ENCODE measurements around the gene MANSC1. TPM values are rescaled to one million over a fixed set of nuclear protein-coding genes. Genes with fewer than 3 reads are reported as not detected.
"Not testable (repeated sequence)": the region's sequence is repeated elsewhere in the genome, so short reads cannot be mapped to it uniquely, and the experiment has no call there.

The MANSC1 gene
- total RNA-seq, 2 experiments from 2014 or later = 2.2 to 2.5 TPM

DNA sequence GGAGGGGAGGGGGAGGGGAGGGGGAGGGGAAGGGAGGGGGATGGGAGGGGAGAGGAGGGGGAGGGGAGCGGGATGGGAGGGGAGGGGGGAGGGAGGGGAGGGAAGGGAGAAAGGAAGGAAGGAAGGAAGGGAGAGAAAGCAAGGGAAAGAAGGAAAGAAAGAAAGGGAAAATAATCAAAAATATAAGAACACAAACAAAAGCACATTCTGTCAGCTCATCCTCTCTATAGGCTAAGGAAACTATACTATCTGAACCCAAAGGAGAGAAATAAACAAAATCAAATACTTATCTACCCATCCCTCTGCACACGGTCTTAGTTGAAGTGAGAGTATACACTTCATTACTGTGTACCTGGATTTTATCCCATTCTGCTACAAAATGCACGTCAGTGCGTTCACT is 26.9 kb downstream of the MANSC1 start:
- H3K4me1 Mint-ChIP-seq = peaks cover 8% of the 10 kb centered on the region

DNA sequence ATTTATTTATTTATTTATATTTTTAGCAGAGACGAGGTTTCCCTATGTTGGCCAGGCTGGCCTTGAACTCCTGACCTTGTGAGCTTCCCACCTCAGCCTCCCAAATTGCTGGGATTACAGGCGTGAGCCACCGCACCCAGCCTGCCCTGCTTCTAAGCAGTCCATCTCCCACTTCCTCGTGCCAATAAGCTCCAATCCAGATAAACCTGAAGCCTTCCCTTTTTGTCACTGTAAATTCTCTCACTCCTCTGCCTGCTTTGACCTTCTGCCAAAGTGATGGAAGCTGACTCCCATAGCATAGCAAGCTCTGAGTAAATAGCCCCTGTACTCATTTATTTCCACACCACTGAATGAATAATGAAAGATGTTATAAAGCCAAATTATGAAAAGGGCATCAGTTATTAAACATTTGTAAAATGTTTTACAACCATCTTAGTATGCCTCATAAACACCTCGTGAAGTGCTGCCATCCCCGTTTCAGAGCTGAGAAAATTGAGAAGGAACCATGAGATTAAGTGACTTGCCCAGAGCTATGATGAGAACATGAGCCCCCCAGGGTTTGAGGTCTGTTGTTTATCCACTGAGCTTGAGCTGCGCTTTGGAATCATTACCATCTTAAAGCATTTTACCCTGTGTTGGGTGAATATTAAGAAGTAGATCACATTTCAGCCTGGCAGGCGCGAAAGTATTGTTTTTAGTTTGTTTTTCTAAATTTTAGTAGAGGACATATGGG is 30.4 kb downstream of the MANSC1 start:
- intact Hi-C loops (cut with DNase I, micrococcal nuclease) = loop anchor here in 1 of 2 experiments (5.0 kb wide), 1 partner anchor 162 kb away; no protein-coding TSS in a partner anchor
- Mint-ChIP-seq H3K27ac (no peak overlapping the region), H3K4me1 (peaks cover 2% of the 10 kb centered on the region), H3K9me3 (ENCODE audit: low read depth) (no peaks in the 10 kb centered on the region), H3K4me3 (no peak overlapping the region), H3K27me3 (no peaks in the 10 kb centered on the region), H3K36me3 (ENCODE audit: low read depth) (no peaks in the 10 kb centered on the region)
- DNase-seq = no peak
- CTCF ChIA-PET = interaction anchor here (1.0 to 1.6 kb wide), 5 partner anchors 10 to 15 kb away, joined by 3 to 4 read pairs (median 3); no protein-coding TSS in a partner anchor
- ATAC-seq = no peak
- POLR2A ChIA-PET = no interaction called here

More for the DNA sequence above, 26.9 kb downstream of the MANSC1 start:
- Mint-ChIP-seq H3K4me3 (no peak overlapping the region), H3K27me3 (no peaks in the 10 kb centered on the region), H3K9me3 (ENCODE audit: low read depth) (no peaks in the 10 kb centered on the region), H3K36me3 (ENCODE audit: low read depth) (no peaks in the 10 kb centered on the region), H3K27ac (no peak overlapping the region)
- DNase-seq = no peak
- intact Hi-C loops (cut with DNase I, micrococcal nuclease) = no loop called here
- POLR2A ChIA-PET = no interaction called here
- CTCF ChIA-PET = interaction anchor here (0.6 to 1.1 kb wide), 2 partner anchors 10 to 49 kb away, joined by 4 read pairs; no protein-coding TSS in a partner anchor
- ATAC-seq = no peak

GRCh38 chr12:12315838-12316237 is 34.2 kb downstream of the MANSC1 start:
- no peak for DNase-seq
- ChIA-PET POLR2A (no interaction called here), CTCF (interaction anchor here (1.0 to 3.4 kb wide), 3 partner anchors 9 to 13 kb away, joined by 3 to 15 read pairs (median 5); no protein-coding TSS in a partner anchor)
- Mint-ChIP-seq H3K27me3 (no peaks in the 10 kb centered on the region), H3K27ac (no peak overlapping the region), H3K4me3 (no peak overlapping the region), H3K9me3 (ENCODE audit: low read depth) (no peaks in the 10 kb centered on the region), H3K4me1 (peaks cover 7% of the 10 kb centered on the region), H3K36me3 (ENCODE audit: low read depth) (no peaks in the 10 kb centered on the region)
- ATAC-seq = no peak
- intact Hi-C loops (cut with DNase I, micrococcal nuclease) = loop anchor here in 1 of 2 experiments (5.0 kb wide), 1 partner anchor 159 kb away; no protein-coding TSS in a partner anchor

DNA sequence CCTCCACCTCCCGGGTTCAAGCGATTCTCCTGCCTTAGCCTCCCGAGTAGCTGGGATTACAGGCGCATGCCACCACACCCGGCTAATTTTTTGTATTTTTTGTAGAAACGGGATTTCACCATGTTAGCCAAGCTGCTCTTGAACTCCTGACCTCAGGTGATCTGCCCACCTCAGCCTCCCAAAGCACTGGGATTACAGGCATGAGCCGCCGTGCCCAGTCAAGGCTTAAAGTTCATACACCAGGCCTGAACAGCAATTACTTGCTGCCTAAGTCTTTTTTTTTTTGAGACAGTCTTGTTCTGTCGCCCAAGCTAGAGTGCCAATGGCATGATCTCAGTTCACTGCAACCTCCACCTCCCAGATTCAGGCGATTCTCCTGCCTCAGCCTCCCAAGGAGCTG is 39.3 kb downstream of the MANSC1 start:
- DNase-seq; ATAC-seq; H3K27ac Mint-ChIP-seq; CTCF ChIA-PET; H3K27me3 Mint-ChIP-seq; H3K4me3 Mint-ChIP-seq; POLR2A ChIA-PET; H3K9me3 Mint-ChIP-seq (ENCODE audit: low read depth); H3K36me3 Mint-ChIP-seq (ENCODE audit: low read depth): not testable (repeated sequence)
- intact Hi-C loops (cut with DNase I, micrococcal nuclease) = loop anchor here in 1 of 2 experiments (1.0 kb wide), 1 partner anchor 138 kb away; no protein-coding TSS in a partner anchor
- peaks cover 11% of the 10 kb centered on the region for H3K4me1 Mint-ChIP-seq

- intact Hi-C loops (cut with DNase I, micrococcal nuclease) = no loop called here
- ATAC-seq (peak; percentile 81), DNase-seq (peak; percentile 27)
- ChIA-PET POLR2A (no interaction called here), CTCF (no interaction called here)
- no peaks in the 10 kb centered on the region for H3K36me3 Mint-ChIP-seq (ENCODE audit: low read depth)
- no peak overlapping the region for H3K4me3 Mint-ChIP-seq
- H3K4me1 Mint-ChIP-seq = peaks cover 4% of the 10 kb centered on the region
- H3K9me3 Mint-ChIP-seq (ENCODE audit: low read depth) = no peaks in the 10 kb centered on the region
- H3K27ac Mint-ChIP-seq = peak overlapping the region; percentile 10
- H3K27me3 Mint-ChIP-seq = peaks cover 6% of the 10 kb centered on the region
Measured at GRCh38 chr12:12305568-12306300, 44.3 kb downstream of the MANSC1 start.

DNA sequence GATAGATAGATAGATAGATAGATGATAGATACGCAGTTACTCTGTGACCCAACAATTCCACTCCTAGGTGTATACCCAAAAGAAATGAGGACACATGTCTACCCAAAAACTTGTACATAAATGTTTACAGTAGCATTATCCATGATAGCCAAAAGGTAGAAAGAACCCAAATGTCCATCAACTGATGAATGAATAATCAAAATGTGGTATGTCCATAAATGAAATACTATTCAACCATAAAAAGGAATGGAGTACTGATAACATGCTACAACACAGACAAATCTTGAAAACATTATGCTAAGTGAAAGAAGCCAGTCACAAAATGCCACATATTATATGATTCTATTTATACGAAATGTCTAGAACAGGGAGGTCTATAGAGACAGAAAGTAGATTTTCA is 47.1 kb downstream of the MANSC1 start:
- POLR2A ChIA-PET = no interaction called here
- no peak overlapping the region for H3K27ac Mint-ChIP-seq
- no peaks in the 10 kb centered on the region for H3K36me3 Mint-ChIP-seq (ENCODE audit: low read depth)
- CTCF ChIA-PET = no interaction called here
- H3K4me3 Mint-ChIP-seq = no peak overlapping the region
- H3K9me3 Mint-ChIP-seq (ENCODE audit: low read depth) = no peaks in the 10 kb centered on the region
- H3K27me3 Mint-ChIP-seq = peaks cover 6% of the 10 kb centered on the region
- ATAC-seq (no peak), DNase-seq (no peak)
- H3K4me1 Mint-ChIP-seq = peaks cover 4% of the 10 kb centered on the region
- intact Hi-C loops (cut with DNase I, micrococcal nuclease) = no loop called here

GRCh38 chr12:12301122-12301521 is 48.9 kb downstream of the MANSC1 start:
- no peak overlapping the region for H3K27ac Mint-ChIP-seq
- POLR2A ChIA-PET = no interaction called here
- H3K4me1 Mint-ChIP-seq = no peaks in the 10 kb centered on the region
- H3K4me3 Mint-ChIP-seq = no peak overlapping the region
- intact Hi-C loops (cut with DNase I, micrococcal nuclease) = no loop called here
- DNase-seq (no peak), ATAC-seq (no peak)
- H3K36me3 Mint-ChIP-seq (ENCODE audit: low read depth) = no peaks in the 10 kb centered on the region
- CTCF ChIA-PET = interaction anchor here (0.5 to 0.6 kb wide), 2 partner anchors 22 to 707 kb away, joined by 3 read pairs; no protein-coding TSS in a partner anchor
- no peaks in the 10 kb centered on the region for H3K27me3 Mint-ChIP-seq
- H3K9me3 Mint-ChIP-seq (ENCODE audit: low read depth) = no peaks in the 10 kb centered on the region

- intact Hi-C loops (cut with DNase I, micrococcal nuclease) = no loop called here
- Mint-ChIP-seq H3K4me3 (no peak overlapping the region), H3K27ac (no peak overlapping the region), H3K4me1 (no peaks in the 10 kb centered on the region), H3K27me3 (no peaks in the 10 kb centered on the region), H3K36me3 (ENCODE audit: low read depth) (no peaks in the 10 kb centered on the region), H3K9me3 (ENCODE audit: low read depth) (no peaks in the 10 kb centered on the region)
- no peak for DNase-seq
- POLR2A ChIA-PET = no interaction called here
- ATAC-seq = no peak
- CTCF ChIA-PET = no interaction called here
Measured at GRCh38 chr12:12297201-12297830, 52.7 kb downstream of the MANSC1 start.

DNA sequence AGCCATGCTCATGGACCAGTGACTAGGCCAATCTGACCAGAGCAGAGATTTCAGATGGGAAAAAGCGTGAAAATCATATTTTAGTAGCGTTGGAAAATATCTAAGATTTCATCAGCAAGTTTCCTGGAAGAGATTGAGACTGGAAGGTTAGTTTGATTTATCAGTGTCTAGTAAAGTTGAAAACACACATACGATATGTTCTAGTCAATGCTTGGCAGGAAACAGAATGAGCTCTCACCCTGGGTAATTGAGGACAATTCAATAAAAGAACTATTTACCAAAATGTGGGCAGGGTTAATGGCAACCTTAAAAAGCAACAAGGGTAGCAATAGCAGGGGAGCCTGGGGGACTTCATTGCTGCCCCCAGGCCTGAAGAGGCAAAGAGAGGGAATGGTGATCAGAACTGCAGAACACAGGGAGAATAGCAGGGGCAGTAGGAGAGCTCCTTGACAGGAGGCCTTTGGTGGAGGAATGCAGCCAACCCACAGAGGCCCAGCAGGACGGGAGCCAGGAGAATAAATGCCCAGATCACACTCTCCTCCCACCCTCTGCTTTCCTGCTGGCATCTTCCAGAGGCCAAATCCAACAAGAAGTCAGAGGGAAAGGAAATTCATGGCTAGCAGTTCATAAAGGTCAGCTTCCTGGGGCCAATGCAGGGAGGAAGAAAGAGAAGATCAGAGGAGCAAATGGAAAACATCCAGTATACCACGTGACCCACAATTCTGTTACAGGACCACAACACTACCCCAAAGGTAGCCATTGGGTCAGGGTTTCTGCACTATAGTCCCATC is 55.6 kb downstream of the MANSC1 start:
- intact Hi-C loops (cut with DNase I, micrococcal nuclease) = no loop called here
- Mint-ChIP-seq H3K27ac (no peak overlapping the region), H3K4me3 (no peak overlapping the region), H3K36me3 (ENCODE audit: low read depth) (no peaks in the 10 kb centered on the region), H3K4me1 (peaks cover 3% of the 10 kb centered on the region), H3K27me3 (no peaks in the 10 kb centered on the region), H3K9me3 (ENCODE audit: low read depth) (no peaks in the 10 kb centered on the region)
- no peak for DNase-seq
- no peak for ATAC-seq
- ChIA-PET POLR2A (no interaction called here), CTCF (interaction anchor here (1.1 kb wide), 1 partner anchor 12 kb away, joined by 3 read pairs; no protein-coding TSS in a partner anchor)

- H3K36me3 Mint-ChIP-seq (ENCODE audit: low read depth) = no peaks in the 10 kb centered on the region
- intact Hi-C loops (cut with DNase I, micrococcal nuclease) = no loop called here
- DNase-seq (no peak), ATAC-seq (no peak)
- ChIA-PET CTCF (no interaction called here), POLR2A (no interaction called here)
- H3K27me3 Mint-ChIP-seq = no peaks in the 10 kb centered on the region
- no peaks in the 10 kb centered on the region for H3K9me3 Mint-ChIP-seq (ENCODE audit: low read depth)
- peaks cover 3% of the 10 kb centered on the region for H3K4me1 Mint-ChIP-seq
- H3K4me3 Mint-ChIP-seq = no peak overlapping the region
- no peak overlapping the region for H3K27ac Mint-ChIP-seq
Measured at GRCh38 chr12:12290206-12290605, 59.8 kb downstream of the MANSC1 start.

GRCh38 chr12:12286441-12286840 is 63.6 kb downstream of the MANSC1 start:
- H3K4me1 Mint-ChIP-seq = peaks cover 12% of the 10 kb centered on the region
- no peak for DNase-seq
- ChIA-PET CTCF (interaction anchor here (1.3 kb wide), 1 partner anchor 41 kb away, joined by 3 read pairs; no protein-coding TSS in a partner anchor), POLR2A (no interaction called here)
- H3K36me3 Mint-ChIP-seq (ENCODE audit: low read depth) = no peaks in the 10 kb centered on the region
- H3K9me3 Mint-ChIP-seq (ENCODE audit: low read depth) = no peaks in the 10 kb centered on the region
- intact Hi-C loops (cut with DNase I, micrococcal nuclease) = no loop called here
- no peak overlapping the region for H3K4me3 Mint-ChIP-seq
- H3K27ac Mint-ChIP-seq = no peak overlapping the region
- peaks cover 2% of the 10 kb centered on the region for H3K27me3 Mint-ChIP-seq
- ATAC-seq = no peak

Data from activated CD4-positive, alpha-beta T cell treated with anti-CD3 and anti-CD28 coated beads for 36 hours (primary cell).